ENCODE data around the gene GM2A. TPM values are rescaled to one million over a fixed set of nuclear protein-coding genes. Genes with fewer than 3 reads are reported as not detected.
"Not testable (repeated sequence)": the region's sequence is repeated elsewhere in the genome, so short reads cannot be mapped to it uniquely, and the experiment has no call there.

The GM2A gene
- total RNA-seq, 4 donors from 2014 or later: 99.3 to 167 (median 126) TPM

DNA sequence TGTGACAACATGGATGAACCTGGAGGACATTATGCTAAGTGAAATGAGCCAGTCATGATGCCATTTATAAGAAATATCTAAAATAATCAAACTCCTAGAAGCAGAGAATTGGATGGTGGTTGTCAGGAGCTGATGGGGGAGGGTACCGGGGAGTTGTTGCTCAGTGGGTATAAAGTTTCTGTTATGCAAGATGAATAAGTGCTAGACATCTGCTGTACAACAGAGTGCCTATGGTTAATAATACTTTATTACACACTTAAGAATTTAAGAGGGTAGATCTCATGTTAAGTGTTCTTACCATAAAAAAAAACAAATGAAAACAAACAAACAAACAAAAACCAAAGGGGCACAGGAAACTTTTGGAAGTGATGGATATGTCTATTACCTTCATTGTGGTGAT, 16.1 kb upstream of the GM2A start:
- no peaks in the 10 kb centered on the region for H3K36me3 ChIP-seq
- H3K9me3 ChIP-seq: no peaks in the 10 kb centered on the region
- no peak for TF ChIP-seq POLR2AphosphoS5 (IDR thresholded peaks at IDR 0.05)
- TF ChIP-seq EP300 (IDR thresholded peaks at IDR 0.05): no peak
- no peak for TF ChIP-seq POLR2A (IDR thresholded peaks at IDR 0.05)
- TF ChIP-seq, protein P1, sequence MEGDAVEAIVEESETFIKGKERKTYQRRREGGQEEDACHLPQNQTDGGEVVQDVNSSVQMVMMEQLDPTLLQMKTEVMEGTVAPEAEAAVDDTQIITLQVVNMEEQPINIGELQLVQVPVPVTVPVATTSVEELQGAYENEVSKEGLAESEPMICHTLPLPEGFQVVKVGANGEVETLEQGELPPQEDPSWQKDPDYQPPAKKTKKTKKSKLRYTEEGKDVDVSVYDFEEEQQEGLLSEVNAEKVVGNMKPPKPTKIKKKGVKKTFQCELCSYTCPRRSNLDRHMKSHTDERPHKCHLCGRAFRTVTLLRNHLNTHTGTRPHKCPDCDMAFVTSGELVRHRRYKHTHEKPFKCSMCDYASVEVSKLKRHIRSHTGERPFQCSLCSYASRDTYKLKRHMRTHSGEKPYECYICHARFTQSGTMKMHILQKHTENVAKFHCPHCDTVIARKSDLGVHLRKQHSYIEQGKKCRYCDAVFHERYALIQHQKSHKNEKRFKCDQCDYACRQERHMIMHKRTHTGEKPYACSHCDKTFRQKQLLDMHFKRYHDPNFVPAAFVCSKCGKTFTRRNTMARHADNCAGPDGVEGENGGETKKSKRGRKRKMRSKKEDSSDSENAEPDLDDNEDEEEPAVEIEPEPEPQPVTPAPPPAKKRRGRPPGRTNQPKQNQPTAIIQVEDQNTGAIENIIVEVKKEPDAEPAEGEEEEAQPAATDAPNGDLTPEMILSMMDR (IDR thresholded peaks at IDR 0.05): no peak
- no peak overlapping the region for H3K27ac ChIP-seq
- peaks cover 6% of the 10 kb centered on the region for H3K4me1 ChIP-seq
- 100% methylated on average over 1 of the region's 1 CpG for WGBS
- H3K27me3 ChIP-seq: peaks cover 6% of the 10 kb centered on the region
- no peak overlapping the region for H3K4me3 ChIP-seq
- no peak for DNase-seq (ENCODE audit: low spot score in 2 of 2)

- H3K27me3 ChIP-seq: peaks cover 6% of the 10 kb centered on the region
- no peaks in the 10 kb centered on the region for H3K9me3 ChIP-seq
- TF ChIP-seq EP300 (IDR thresholded peaks at IDR 0.05) (no peak), POLR2AphosphoS5 (IDR thresholded peaks at IDR 0.05) (no peak), POLR2A (IDR thresholded peaks at IDR 0.05) (no peak)
- TF ChIP-seq, protein P1 (IDR thresholded peaks at IDR 0.05): no peak
- H3K36me3 ChIP-seq: no peaks in the 10 kb centered on the region
- H3K4me3 ChIP-seq: no peak overlapping the region
- no peak for DNase-seq (ENCODE audit: low spot score in 2 of 2)
- peaks cover 6% of the 10 kb centered on the region for H3K4me1 ChIP-seq
- H3K27ac ChIP-seq: no peak overlapping the region
- WGBS: 91% methylated on average over 7 of the region's 7 CpGs
These were observed 15.3 kb upstream of the GM2A start for GRCh38 chr5:151237685-151238084.

DNA sequence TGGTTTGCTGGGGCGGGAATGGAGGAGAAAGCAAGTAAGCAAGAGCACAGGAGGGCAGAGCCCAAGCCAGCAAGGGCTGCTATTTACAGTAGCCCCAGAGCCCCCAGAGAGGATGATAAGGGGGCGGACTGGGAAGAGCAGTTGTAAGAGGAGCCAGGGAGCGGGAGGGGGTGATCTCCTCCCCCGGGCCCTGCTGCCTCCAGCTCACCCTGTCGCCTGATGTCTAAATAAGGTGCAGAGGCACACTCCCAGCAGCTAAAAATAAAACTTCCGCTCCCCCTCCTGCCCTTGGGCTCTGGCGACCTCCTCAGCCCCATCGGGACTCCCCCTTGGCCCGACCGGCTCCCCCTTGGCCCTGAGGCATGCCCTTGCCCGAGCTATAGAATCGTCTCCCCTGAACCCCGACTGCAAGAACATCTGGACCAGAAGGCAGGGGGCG, 14.7 kb upstream of the GM2A start:
- Histone ChIP-seq H3K4me3 (peak overlapping the region; percentile 0), H3K4me1 (peaks cover 6% of the 10 kb centered on the region), H3K36me3 (no peaks in the 10 kb centered on the region), H3K9me3 (no peaks in the 10 kb centered on the region), H3K27ac (no peak overlapping the region), H3K27me3 (peaks cover 6% of the 10 kb centered on the region)
- no peak for TF ChIP-seq POLR2A (IDR thresholded peaks at IDR 0.05)
- no peak for TF ChIP-seq EP300 (IDR thresholded peaks at IDR 0.05)
- TF ChIP-seq, protein P1 (IDR thresholded peaks at IDR 0.05): no peak
- TF ChIP-seq POLR2AphosphoS5 (IDR thresholded peaks at IDR 0.05): no peak
- no peak for DNase-seq (ENCODE audit: low spot score in 2 of 2)
- 35% methylated on average over 12 of the region's 14 CpGs for WGBS

GRCh38 chr5:151239237-151239861, 13.6 kb upstream of the GM2A start:
- Histone ChIP-seq H3K9me3 (no peaks in the 10 kb centered on the region), H3K4me1 (peaks cover 4% of the 10 kb centered on the region), H3K36me3 (no peaks in the 10 kb centered on the region), H3K4me3 (peak overlapping the region; percentile 0), H3K27me3 (peaks cover 6% of the 10 kb centered on the region), H3K27ac (no peak overlapping the region)
- WGBS: 55% methylated on average over 17 of the region's 17 CpGs
- TF ChIP-seq, protein P1 (IDR thresholded peaks at IDR 0.05): peak; percentile 48 to 62
- TF ChIP-seq POLR2AphosphoS5 (IDR thresholded peaks at IDR 0.05): no peak
- peak; percentile 87 to 89 for DNase-seq (ENCODE audit: low spot score in 2 of 2)

- 89% methylated on average over 10 of the region's 10 CpGs for WGBS
- not testable (repeated sequence) for H3K4me3 ChIP-seq; H3K27ac ChIP-seq; H3K27me3 ChIP-seq; DNase-seq (ENCODE audit: low spot score in 2 of 2); H3K36me3 ChIP-seq; H3K9me3 ChIP-seq; H3K4me1 ChIP-seq
These were observed 12.6 kb upstream of the GM2A start for GRCh38 chr5:151240268-151240835.
